H1 (cell line): ENCODE data around the gene TMCC3. TPM values are rescaled to one million over a fixed set of nuclear protein-coding genes. Genes with fewer than 3 reads are reported as not detected.

Source experiments
- CTCF ChIA-PET: fragments of 300-600 bp; sonication (Branson Sonifier 250); formaldehyde crosslinking; loops from one replicate; lab custom pipeline; 2021; ENCODE audit not compliant: partially characterized antibody; lab: Charles Lee
- POLR2A ChIA-PET: fragments of 300-600 bp; sonication (Branson Sonifier 250); formaldehyde crosslinking; loops from one replicate; lab custom pipeline; 2021; ENCODE audit warnings: inconsistent platforms; ENCODE audit not compliant: partially characterized antibody; lab: Charles Lee
- DNase-seq, 2 experiments: peaks; one replicate each; pipeline versions ENCODE4 v3.0.0 to v3.0.0-alpha.2; 2010 to 2022; ENCODE audit warnings: low spot score in 2 of 2, low read depth in 1 of 2, mixed read lengths in 1 of 2
- FAIRE-seq: peaks from 2 replicates; lab custom pipeline; 2011; peaks lifted over from hg19 to GRCh38; lab: Jason Lieb, UNC
- H2AFZ ChIP-seq: 2 replicates; pipeline ENCODE4 v1.8.1; 2012; ENCODE audit warnings: low read length, inconsistent platforms
- H2AK5ac ChIP-seq: 2 replicates; pipeline ENCODE4 v1.6.1; 2013; ENCODE audit warnings: low read depth, low read length
- H2BK120ac ChIP-seq: replicated peaks from 2 replicates; pipeline ENCODE3; 2013; ENCODE audit warnings: low read depth, low read length, inconsistent platforms
- H2BK12ac ChIP-seq: 2 replicates; pipeline ENCODE4 v1.6.1; 2013; ENCODE audit warnings: low read depth, low read length
- H2BK15ac ChIP-seq: 2 replicates; pipeline ENCODE4 v1.6.1; 2013; ENCODE audit warnings: low read length
- H2BK20ac ChIP-seq: 2 replicates; pipeline ENCODE4 v1.6.1; 2013; ENCODE audit warnings: low read length
- H2BK5ac ChIP-seq: 2 replicates; pipeline ENCODE4 v1.6.1; 2013; ENCODE audit warnings: low read depth, low read length
- H3K14ac ChIP-seq: 2 replicates; pipeline ENCODE4 v1.6.1; 2013; ENCODE audit warnings: inconsistent platforms; ENCODE audit not compliant: insufficient read length
- H3K18ac ChIP-seq: 2 replicates; pipeline ENCODE4 v1.6.1; 2013; ENCODE audit warnings: low read length; ENCODE audit errors: extremely low read depth
- H3K23ac ChIP-seq: 2 replicates; pipeline ENCODE4 v1.6.1; 2013; ENCODE audit warnings: inconsistent platforms; ENCODE audit not compliant: insufficient read length
- H3K23me2 ChIP-seq: 2 replicates; pipeline ENCODE4 v1.6.1; 2013; ENCODE audit warnings: low read depth, low read length
- H3K27ac ChIP-seq: 2 replicates; pipeline ENCODE4 v1.6.1; 2011; ENCODE audit warnings: low read depth, low read length, inconsistent platforms
- H3K27me3 ChIP-seq, 4 experiments: replicated peaks in 1 of 4; 1 replicate in 1 of 4; 2 replicates in 3 of 4; pipeline versions ENCODE4 v1.6.1 to v1.8.1; 2011 to 2013; ENCODE audit warnings: low read length in 3 of 4, mild to moderate bottlenecking in 3 of 4, inconsistent platforms in 2 of 4, mixed read lengths in 2 of 4, moderate library complexity in 1 of 4; ENCODE audit not compliant: control insufficient read depth in 3 of 4, insufficient read depth in 3 of 4; ENCODE audit errors: extremely low read depth in 1 of 4
- H3K36me3 ChIP-seq, 4 experiments: 2 replicates each; pipeline versions ENCODE4 v1.6.1 to v1.8.1; 2011 to 2013; ENCODE audit warnings: mild to moderate bottlenecking in 4 of 4, low read length in 3 of 4, moderate library complexity in 2 of 4, control low read depth in 1 of 4, inconsistent platforms in 1 of 4; ENCODE audit not compliant: insufficient read depth in 4 of 4, control insufficient read depth in 2 of 4
- H3K4ac ChIP-seq: replicated peaks from 2 replicates; pipeline ENCODE3; 2013; ENCODE audit warnings: low read length, low read depth, mixed read lengths, inconsistent platforms; ENCODE audit not compliant: insufficient read length
- H3K4me1 ChIP-seq, 4 experiments: replicated peaks in 1 of 4; 1 replicate in 1 of 4; 2 replicates in 3 of 4; pipeline versions ENCODE4 v1.6.1 to v1.8.1; 2011 to 2013; ENCODE audit warnings: low read length in 3 of 4, inconsistent platforms in 2 of 4, mixed read lengths in 1 of 4; ENCODE audit not compliant: insufficient read depth in 4 of 4, control insufficient read depth in 3 of 4
- H3K4me2 ChIP-seq, 2 experiments: 2 replicates each; pipeline versions ENCODE4 v1.6.1 to v1.8.1; 2011 to 2013; ENCODE audit warnings: low read depth in 2 of 2, low read length in 2 of 2, control low read depth in 1 of 2, inconsistent platforms in 1 of 2, mild to moderate bottlenecking in 1 of 2; ENCODE audit not compliant: insufficient read depth in 1 of 2
- H3K4me3 ChIP-seq, 4 experiments: fragments of 200-600, 300-600 bp in 1 of 4; sonication (generic), shearing (Covaris generic), sonication (Bioruptor Twin) in 1 of 4; 2 replicates each; pipeline versions ENCODE4 v1.5.1 to v1.8.1; 2011 to 2016; ENCODE audit warnings: low read length in 4 of 4, low read depth in 3 of 4, control low read depth in 2 of 4, inconsistent platforms in 2 of 4, mild to moderate bottlenecking in 2 of 4, mixed read lengths in 1 of 4, moderate library complexity in 1 of 4; ENCODE audit not compliant: insufficient read depth in 2 of 4; ENCODE audit errors: extremely low read depth in 1 of 4
- H3K56ac ChIP-seq: replicated peaks from 2 replicates; pipeline ENCODE3; 2013; ENCODE audit warnings: low read depth, mild to moderate bottlenecking, mixed read lengths, low read length, inconsistent platforms; ENCODE audit not compliant: insufficient read length
- H3K79me1 ChIP-seq: 2 replicates; pipeline ENCODE4 v1.6.1; 2013; ENCODE audit warnings: low read depth, low read length, control low read depth
- H3K79me2 ChIP-seq, 2 experiments: 2 replicates each; pipeline versions ENCODE4 v1.6.1 to v1.8.1; 2012 to 2013; ENCODE audit warnings: low read length in 2 of 2, mild to moderate bottlenecking in 2 of 2, inconsistent platforms in 1 of 2; ENCODE audit not compliant: insufficient read depth in 2 of 2, control insufficient read depth in 1 of 2
- H3K9ac ChIP-seq, 4 experiments: replicated peaks in 1 of 4; 1 replicate in 1 of 4; 2 replicates in 3 of 4; pipeline versions ENCODE4 v1.6.1 to v1.8.1; 2011 to 2013; ENCODE audit warnings: low read depth in 3 of 4, low read length in 3 of 4, control low read depth in 2 of 4, mild to moderate bottlenecking in 2 of 4, moderate library complexity in 2 of 4, inconsistent platforms in 1 of 4; ENCODE audit errors: extremely low read depth in 1 of 4
- H3K9me3 ChIP-seq, 2 experiments: 2 replicates each; pipeline versions ENCODE4 v1.6.1 to v1.8.1; 2012 to 2013; ENCODE audit warnings: mild to moderate bottlenecking in 2 of 2, moderate library complexity in 2 of 2, control low read depth in 1 of 2, inconsistent platforms in 1 of 2, low read depth in 1 of 2, low read length in 1 of 2, mixed read lengths in 1 of 2; ENCODE audit not compliant: insufficient read depth in 2 of 2
- H4K20me1 ChIP-seq, 2 experiments: replicated peaks in 1 of 2; 2 replicates each; pipeline versions ENCODE3 to v1.8.1; 2011 to 2013; ENCODE audit warnings: inconsistent platforms in 2 of 2, low read length in 2 of 2, mild to moderate bottlenecking in 1 of 2; ENCODE audit not compliant: insufficient read depth in 2 of 2, control insufficient read depth in 1 of 2
- H4K5ac ChIP-seq: 2 replicates; pipeline ENCODE4 v1.6.1; 2013; ENCODE audit warnings: low read length, low read depth, mixed read lengths, inconsistent platforms; ENCODE audit not compliant: insufficient read length
- H4K8ac ChIP-seq: 2 replicates; pipeline ENCODE4 v1.8.0; 2013; ENCODE audit warnings: mild to moderate bottlenecking, moderate library complexity, low read length, inconsistent platforms; ENCODE audit not compliant: insufficient read depth; ENCODE audit errors: extremely low read depth
- H4K91ac ChIP-seq: replicated peaks from 2 replicates; pipeline ENCODE3; 2013; ENCODE audit warnings: low read length, mixed read lengths, inconsistent platforms; ENCODE audit not compliant: insufficient read length
- FOSL1 ChIP-seq: IDR thresholded peaks from 2 replicates; pipeline ENCODE4 v1.6.1; 2011; ENCODE audit warnings: mild to moderate bottlenecking, low read depth, low read length, moderate library complexity; ENCODE audit not compliant: insufficient read depth
- MAFK ChIP-seq: IDR thresholded peaks from 2 replicates; pipeline ENCODE4 v1.6.1; 2012; ENCODE audit warnings: low read depth, mild to moderate bottlenecking, improper control_type of control experiment, low read length
- WGBS, 2 experiments: shearing (Covaris generic) in 1 of 2; methylation state at CpG; one replicate each; pipeline versions ENCODE4 v1.1.6 to v1.1.7; 2013 to 2015; ENCODE audit warnings: low lambda C conversion rate in 2 of 2, mixed read lengths in 2 of 2, inconsistent platforms in 1 of 2, low coverage in 1 of 2, missing lambda C conversion rate in 1 of 2; ENCODE audit not compliant: insufficient replicate concordance in 2 of 2, insufficient coverage in 1 of 2, insufficient read length in 1 of 2; ENCODE audit errors: extremely low coverage in 1 of 2, missing lambda C conversion rate in 1 of 2; 5-methylcytosine and 5-hydroxymethylcytosine counted together
- polyA plus RNA-seq, 7 experiments: library from polyadenylated mRNA; depleted of rRNA in 3 of 7; stranded (reverse) in 5 of 7; unstranded in 2 of 7; fragments of >200 nt in 5 of 7; fragments of 200-250 nt in 2 of 7; gene quantifications; 1 replicate in 5 of 7; 2 replicates in 1 of 7; 4 replicates in 1 of 7; pipeline versions ENCODE4 v1.2.1 to v1.2.3, GENCODE V29; 2011 to 2013; ENCODE audit warnings: missing spikeins in 2 of 7, mixed read lengths in 2 of 7
- total RNA-seq: library from RNA; stranded (reverse); fragmentation: NEBNext Ultra II Directional; extraction: Animal tissue kit (Norgen Biotek cat#: 25700); gene quantifications from 2 replicates; pipeline ENCODE4 v1.2.1, GENCODE V29; 2021

The TMCC3 gene
- total and polyA plus RNA-seq, 2 of the 8 experiments (the other 6 are each of a cell fraction or from before 2014, with no cell fraction given) = 1.7 to 4.1 TPM

DNA sequence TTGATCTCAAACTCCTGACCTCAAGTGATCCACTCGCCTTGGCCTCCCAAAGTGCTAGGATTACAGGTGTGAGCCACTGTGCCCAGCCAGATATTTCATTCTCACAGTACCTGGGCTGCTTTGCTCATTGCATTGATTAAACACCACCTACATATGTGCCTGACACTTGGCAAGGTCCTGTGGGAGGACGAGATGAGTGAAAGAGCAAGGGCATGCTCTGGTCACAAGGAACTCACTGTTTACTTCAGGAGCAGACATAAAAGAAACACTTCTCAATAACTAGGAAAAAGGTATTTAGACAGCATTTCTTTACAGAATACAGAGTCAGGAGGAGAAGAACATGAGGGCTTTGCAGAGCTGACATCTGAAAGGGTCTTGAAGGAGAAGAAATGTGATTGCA, 91.7 kb downstream of the TMCC3 start:
- TF ChIP-seq FOSL1 (no peak), MAFK (no peak)
- Histone ChIP-seq H3K27ac (no peak overlapping the region), H2BK120ac (no peak overlapping the region), H3K23ac (no peak overlapping the region), H3K18ac (no peak overlapping the region), H2AFZ (no peak overlapping the region), H4K8ac (no peak overlapping the region), H2BK15ac (no peak overlapping the region), H2AK5ac (no peak overlapping the region), H3K79me1 (no peaks in the 10 kb centered on the region), H3K4me3 (no peak overlapping the region), H2BK20ac (no peak overlapping the region), H3K14ac (no peak overlapping the region), H3K4me1 (peaks cover 0 to 6% (median 3%) of the 10 kb centered on the region in 4 experiments; a peak in 4 of 7 replicates), H3K27me3 (no peaks in the 10 kb centered on the region; a peak in 1 of 7 replicates), H3K23me2 (peaks cover 3% of the 10 kb centered on the region; the same call in 1 of the 2 replicates), H3K79me2 (no peaks in the 10 kb centered on the region), H3K36me3 (no peaks in the 10 kb centered on the region), H4K91ac (no peak overlapping the region), H3K4me2 (no peak overlapping the region), H4K20me1 (no peaks in the 10 kb centered on the region), H2BK5ac (no peak overlapping the region), H4K5ac (no peak overlapping the region), H3K56ac (no peak overlapping the region), H3K4ac (no peak overlapping the region), H2BK12ac (no peak overlapping the region), H3K9me3 (no peaks in the 10 kb centered on the region), H3K9ac (no peak overlapping the region)
- no peak for DNase-seq
- ChIA-PET POLR2A (no interaction called here), CTCF (interaction anchor here (0.6 to 0.9 kb wide), 3 partner anchors 13 to 440 kb away, joined by 3 to 4 read pairs (median 3); no protein-coding TSS in a partner anchor)
- no peak for FAIRE-seq
- 100% methylated on average over 2 of the region's 2 CpGs; no CpG with 5 or more reads in 1 of the 2 experiments for WGBS, 2 experiments
